Activated naive CD4-positive, alpha-beta T cell treated with anti-CD3 and anti-CD28 coated beads, Interleukin-2, amount 10 ng/mL, durations not matched to agents 7 days and 5 days (primary cell): ENCODE results near the gene ELMOD2.
"Not testable (repeated sequence)": the region's sequence is repeated elsewhere in the genome, so short reads cannot be mapped to it uniquely, and the experiment has no call there.

Source experiments
- CTCF ChIA-PET: fragments of 350-600 bp; sonication (Branson Sonifier 250); formaldehyde crosslinking; loops from one replicate; lab custom pipeline; 2021; ENCODE audit warnings: antibody characterized with exemption; lab: Charles Lee
- DNase-seq: peaks from one replicate; pipeline ENCODE4 v3.0.0-alpha.2; 2020
- H3K27ac Mint-ChIP-seq: one replicate; pipeline ENCODE4 v1.8.0; 2021; ENCODE audit warnings: mild to moderate bottlenecking, moderate library complexity, mixed read lengths
- H3K27me3 Mint-ChIP-seq: one replicate; pipeline ENCODE4 v1.8.0; 2021; ENCODE audit warnings: mild to moderate bottlenecking, mixed read lengths
- H3K36me3 Mint-ChIP-seq: one replicate; pipeline ENCODE4 v1.8.0; 2021; ENCODE audit warnings: mixed read lengths
- H3K4me1 Mint-ChIP-seq: one replicate; pipeline ENCODE4 v1.8.0; 2021; ENCODE audit warnings: mixed read lengths
- H3K4me3 Mint-ChIP-seq: one replicate; pipeline ENCODE4 v1.8.0; 2021; ENCODE audit warnings: mild to moderate bottlenecking, moderate library complexity, mixed read lengths
- H3K9me3 Mint-ChIP-seq: one replicate; pipeline ENCODE4 v1.8.0; 2021; ENCODE audit warnings: mixed read lengths

The ELMOD2 gene

DNA sequence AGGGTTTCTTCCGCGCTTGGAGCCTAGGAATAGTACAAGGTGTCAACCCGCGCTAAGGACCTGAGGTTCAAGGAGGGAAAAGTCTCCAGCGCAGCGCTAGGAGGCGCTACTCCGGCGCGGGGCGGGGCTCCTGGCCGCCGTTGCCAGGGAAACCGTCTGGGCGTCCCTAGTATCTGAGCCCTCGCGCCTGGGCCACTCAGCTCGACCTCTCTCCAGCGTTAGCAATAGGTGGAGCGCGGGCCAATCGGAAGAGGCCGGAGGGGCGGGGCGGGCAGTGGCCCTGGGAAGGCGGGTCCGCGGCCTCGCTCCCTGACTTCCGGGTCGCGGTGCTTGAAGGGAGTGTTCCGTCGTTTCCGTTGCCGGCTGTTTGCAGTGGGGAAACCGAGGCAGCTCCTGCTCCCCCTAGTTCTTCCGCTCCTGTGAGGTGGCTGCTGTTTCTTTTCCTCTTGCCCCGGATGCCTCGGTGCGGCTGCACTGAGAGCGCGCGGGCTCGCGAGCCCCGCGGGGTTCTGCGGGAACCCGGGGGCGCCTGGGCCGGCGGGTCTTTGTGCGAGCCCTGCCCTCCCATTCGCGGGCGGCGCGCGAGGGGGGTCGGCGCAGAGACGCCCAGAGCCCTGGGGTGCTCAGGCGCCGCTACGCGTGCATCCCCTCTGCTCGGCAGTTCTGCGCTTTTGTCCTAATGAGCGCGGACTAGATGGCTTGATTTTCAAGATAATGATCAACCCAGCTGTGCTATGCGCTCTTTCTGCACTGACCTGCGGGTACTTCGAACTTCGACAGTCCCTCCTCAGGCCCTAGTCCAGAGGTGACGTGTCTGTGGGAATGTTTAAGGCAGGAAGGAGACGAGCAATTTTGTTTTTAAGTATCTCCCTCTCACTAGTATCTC, at the start of gene ELMOD2:
TSS of gene ELMOD2 (plus strand) at position 312 of the 886 bp plus-strand sequence. CDS start 1,261 bp downstream, outside the sequence.
- CTCF ChIA-PET, result interaction anchor here (0.5 to 1.6 kb wide), 7 partner anchors 11 to 859 kb away, joined by 3 to 6 read pairs (median 4); partner anchors contain the start of gene SCOC
- Mint-ChIP-seq H3K9me3 (peaks cover 2% of the 10 kb centered on the region), H3K27me3 (no peaks in the 10 kb centered on the region), H3K4me3 (peak within 1 kb of the TSS; percentile 72), H3K27ac (peak within 1 kb of the TSS; percentile 22), H3K36me3 (peaks cover 15% of the 10 kb centered on the region), H3K4me1 (peaks cover 27% of the 10 kb centered on the region)
- peak; percentile 99 for DNase-seq

- no peak for DNase-seq
- H3K4me1 Mint-ChIP-seq, result no peaks in the 10 kb centered on the region
- H3K4me3 Mint-ChIP-seq, result no peak overlapping the region
- H3K27me3 Mint-ChIP-seq, result no peaks in the 10 kb centered on the region
- CTCF ChIA-PET, result no interaction called here
- no peaks in the 10 kb centered on the region for H3K36me3 Mint-ChIP-seq
- H3K27ac Mint-ChIP-seq, result no peak overlapping the region
- peaks cover 2% of the 10 kb centered on the region for H3K9me3 Mint-ChIP-seq
Observed at GRCh38 chr4:140483445-140483844, 40.5 kb upstream of the ELMOD2 start.

GRCh38 chr4:140485939-140486338, 38.0 kb upstream of the ELMOD2 start:
- CTCF ChIA-PET, result no interaction called here
- peaks cover 2% of the 10 kb centered on the region for H3K9me3 Mint-ChIP-seq
- no peak overlapping the region for H3K4me3 Mint-ChIP-seq
- DNase-seq, result no peak
- no peaks in the 10 kb centered on the region for H3K27me3 Mint-ChIP-seq
- H3K4me1 Mint-ChIP-seq, result no peaks in the 10 kb centered on the region
- H3K36me3 Mint-ChIP-seq, result no peaks in the 10 kb centered on the region
- no peak overlapping the region for H3K27ac Mint-ChIP-seq

GRCh38 chr4:140497405-140497746, 26.6 kb upstream of the ELMOD2 start:
- Mint-ChIP-seq H3K27me3 (peaks cover 49% of the 10 kb centered on the region), H3K9me3 (no peaks in the 10 kb centered on the region), H3K36me3 (no peaks in the 10 kb centered on the region), H3K4me1 (peaks cover 5% of the 10 kb centered on the region), H3K4me3 (no peak overlapping the region), H3K27ac (no peak overlapping the region)
- DNase-seq, result no peak
- CTCF ChIA-PET, result no interaction called here

GRCh38 chr4:140497747-140498636, 26.0 kb upstream of the ELMOD2 start, which contains the start of gene MGAT4D:
MGAT4D (minus strand) TSS chr4:140498293; CDS start chr4:140498222, 71 bp downstream.
- Mint-ChIP-seq H3K4me3 (no peak within 1 kb of the TSS), H3K4me1 (peaks cover 5% of the 10 kb centered on the region), H3K27ac (no peak within 1 kb of the TSS), H3K9me3 (no peaks in the 10 kb centered on the region), H3K27me3 (peaks cover 54% of the 10 kb centered on the region), H3K36me3 (no peaks in the 10 kb centered on the region)
- CTCF ChIA-PET, result interaction anchor here (0.5 to 1.1 kb wide), 2 partner anchors 18 to 73 kb away, joined by 4 read pairs; no protein-coding TSS in a partner anchor
- DNase-seq, result no peak

GRCh38 chr4:140499391-140499790, 24.6 kb upstream of the ELMOD2 start:
- no peak overlapping the region for H3K4me3 Mint-ChIP-seq
- peaks cover 5% of the 10 kb centered on the region for H3K4me1 Mint-ChIP-seq
- no peak overlapping the region for H3K27ac Mint-ChIP-seq
- H3K9me3 Mint-ChIP-seq, result no peaks in the 10 kb centered on the region
- peaks cover 62% of the 10 kb centered on the region for H3K27me3 Mint-ChIP-seq
- CTCF ChIA-PET, result no interaction called here
- H3K36me3 Mint-ChIP-seq, result no peaks in the 10 kb centered on the region
- DNase-seq, result no peak

GRCh38 chr4:140504261-140504660, 19.7 kb upstream of the ELMOD2 start:
- Mint-ChIP-seq H3K4me1 (no peaks in the 10 kb centered on the region), H3K27me3 (peaks cover 43% of the 10 kb centered on the region), H3K36me3 (no peaks in the 10 kb centered on the region), H3K27ac (no peak overlapping the region), H3K4me3 (no peak overlapping the region), H3K9me3 (no peaks in the 10 kb centered on the region)
- CTCF ChIA-PET, result no interaction called here
- no peak for DNase-seq

DNA sequence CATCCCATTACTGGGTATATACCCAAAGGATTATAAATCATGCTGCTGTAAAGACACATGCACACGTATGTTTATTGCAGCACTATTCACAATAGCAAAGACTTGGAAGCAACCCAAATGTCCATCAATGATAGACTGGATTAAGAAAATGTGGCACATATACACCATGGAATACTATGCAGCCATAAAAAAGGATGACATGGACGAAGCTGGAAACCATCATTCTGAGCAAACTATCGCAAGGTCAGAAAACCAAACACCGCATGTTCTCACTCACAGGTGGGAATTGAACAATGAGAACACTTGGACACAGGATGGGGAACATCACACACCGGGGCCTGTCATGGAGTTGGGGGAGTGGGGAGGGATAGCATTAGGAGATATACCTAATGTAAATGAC, 10.2 kb upstream of the ELMOD2 start:
- CTCF ChIA-PET, result interaction anchor here (1.4 kb wide), 1 partner anchor 20 kb away, joined by 3 read pairs; no protein-coding TSS in a partner anchor
- H3K27me3 Mint-ChIP-seq, result peaks cover 10% of the 10 kb centered on the region

GRCh38 chr4:140515423-140515822, 8.5 kb upstream of the ELMOD2 start:
- peaks cover 4% of the 10 kb centered on the region for H3K27me3 Mint-ChIP-seq
- CTCF ChIA-PET, result interaction anchor here (1.2 kb wide), 1 partner anchor 17 kb away, joined by 4 read pairs; the partner anchor contains the start of gene MGAT4D

More for the DNA sequence above, 10.2 kb upstream of the ELMOD2 start:
- H3K4me1 Mint-ChIP-seq, H3K27ac Mint-ChIP-seq, H3K9me3 Mint-ChIP-seq, DNase-seq, H3K4me3 Mint-ChIP-seq, H3K36me3 Mint-ChIP-seq: not testable (repeated sequence)

GRCh38 chr4:140523370-140523856, 555 bp upstream of the ELMOD2 start:
- peaks cover 2% of the 10 kb centered on the region for H3K9me3 Mint-ChIP-seq

More at GRCh38 chr4:140515423-140515822, 8.5 kb upstream of the ELMOD2 start:
- H3K4me1 Mint-ChIP-seq, result no peaks in the 10 kb centered on the region
- no peaks in the 10 kb centered on the region for H3K36me3 Mint-ChIP-seq
- H3K27ac Mint-ChIP-seq, result no peak overlapping the region
- no peak for DNase-seq
- H3K9me3 Mint-ChIP-seq, result no peaks in the 10 kb centered on the region
- no peak overlapping the region for H3K4me3 Mint-ChIP-seq

GRCh38 chr4:140529434-140529833, 5.5 kb downstream of the ELMOD2 start:
- no peak overlapping the region for H3K27ac Mint-ChIP-seq
- no peaks in the 10 kb centered on the region for H3K27me3 Mint-ChIP-seq
- peaks cover 18% of the 10 kb centered on the region for H3K4me1 Mint-ChIP-seq
- H3K4me3 Mint-ChIP-seq, result no peak overlapping the region
- CTCF ChIA-PET, result no interaction called here
- no peak for DNase-seq
- H3K36me3 Mint-ChIP-seq, result peaks cover 18% of the 10 kb centered on the region
- no peaks in the 10 kb centered on the region for H3K9me3 Mint-ChIP-seq

More at GRCh38 chr4:140523370-140523856, 555 bp upstream of the ELMOD2 start:
- H3K36me3 Mint-ChIP-seq, result peaks cover 15% of the 10 kb centered on the region
- H3K4me3 Mint-ChIP-seq, result peak overlapping the region; percentile 72
- no peak overlapping the region for H3K27ac Mint-ChIP-seq
- no peak for DNase-seq
- H3K4me1 Mint-ChIP-seq, result peaks cover 27% of the 10 kb centered on the region
- no peaks in the 10 kb centered on the region for H3K27me3 Mint-ChIP-seq
- CTCF ChIA-PET, result interaction anchor here (0.5 to 1.6 kb wide), 5 partner anchors 114 to 859 kb away, joined by 3 to 6 read pairs (median 4); partner anchors contain the start of gene SCOC

GRCh38 chr4:140533951-140534480, 10.0 kb downstream of the ELMOD2 start:
- Mint-ChIP-seq H3K36me3 (peaks cover 7% of the 10 kb centered on the region), H3K27ac (no peak overlapping the region), H3K4me3 (no peak overlapping the region), H3K9me3 (no peaks in the 10 kb centered on the region), H3K27me3 (no peaks in the 10 kb centered on the region), H3K4me1 (no peaks in the 10 kb centered on the region)
- DNase-seq, result no peak
- CTCF ChIA-PET, result no interaction called here

GRCh38 chr4:140556372-140557085, 32.6 kb downstream of the ELMOD2 start:
- H3K27ac Mint-ChIP-seq, result no peak overlapping the region
- no peak for DNase-seq
- peaks cover 22% of the 10 kb centered on the region for H3K27me3 Mint-ChIP-seq
- H3K4me1 Mint-ChIP-seq, result peaks cover 4% of the 10 kb centered on the region
- H3K9me3 Mint-ChIP-seq, result no peaks in the 10 kb centered on the region
- CTCF ChIA-PET, result no interaction called here
- H3K4me3 Mint-ChIP-seq, result no peak overlapping the region
- no peaks in the 10 kb centered on the region for H3K36me3 Mint-ChIP-seq
